ENCODE measurements around the gene DGKH.

- no peak for TF ChIP-seq CTCF (IDR thresholded peaks at IDR 0.05)
- TF ChIP-seq POLR2AphosphoS5 (IDR thresholded peaks at IDR 0.05), result no peak
- TF ChIP-seq POLR2A (IDR thresholded peaks at IDR 0.05), result no peak
These were observed 7.8 kb upstream of the DGKH start for GRCh38 chr13:42040730-42041010.

Measured in breast epithelium (tissue), 3 donors.